Measurements from ENCODE around the gene SRD5A1.

DNA sequence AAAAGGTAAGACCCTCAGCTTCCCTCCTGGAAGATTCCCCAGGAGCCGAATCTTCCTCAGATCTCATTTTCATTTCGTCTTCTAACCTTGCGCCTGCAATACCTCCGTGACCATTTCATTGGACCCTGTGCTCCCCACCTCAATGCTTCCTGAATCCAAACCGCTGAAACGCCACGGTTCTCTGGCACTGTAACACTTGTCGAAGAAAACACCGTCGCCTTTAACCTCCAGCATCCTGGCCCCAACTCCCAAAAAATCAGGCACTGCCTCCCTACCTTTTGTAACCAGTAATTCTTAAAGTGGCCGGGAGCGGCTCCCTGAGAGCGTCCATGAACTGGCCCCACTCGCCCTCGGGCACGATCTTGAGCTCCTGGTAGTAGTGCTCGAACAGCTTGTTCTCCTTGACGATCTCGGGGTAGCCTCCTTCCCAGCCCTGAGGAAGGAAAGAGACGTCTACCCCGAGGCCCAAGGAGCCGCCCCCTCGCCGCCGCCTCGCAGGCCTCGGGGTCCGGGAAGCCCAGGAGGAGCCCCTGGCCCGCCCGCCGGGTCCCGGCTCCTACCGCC, 834 bp upstream of the SRD5A1 start:
- TF ChIP-seq CTCF (conservative IDR thresholded peaks at IDR 0.05): no peak; the same call in 1 of the 2 replicates
- no peak for TF ChIP-seq EZH2 (IDR thresholded peaks at IDR 0.05; ENCODE audit: low read depth)
